Nephron (organoid): ENCODE data around the gene ACSF3.

Source experiments
- H3K27ac Mint-ChIP-seq, 3 experiments: 2 replicates each; pipeline ENCODE4 v1.8.0; 2020; ENCODE audit warnings: mixed read lengths in 3 of 3, mild to moderate bottlenecking in 2 of 3, moderate library complexity in 1 of 3
- H3K27me3 Mint-ChIP-seq: 2 replicates; pipeline ENCODE4 v1.8.0; 2021; ENCODE audit warnings: low read depth, mild to moderate bottlenecking, moderate library complexity, mixed read lengths
- H3K36me3 Mint-ChIP-seq: 2 replicates; pipeline ENCODE4 v1.8.0; 2020; ENCODE audit warnings: low read depth, mixed read lengths
- H3K4me1 Mint-ChIP-seq: 2 replicates; pipeline ENCODE4 v1.8.0; 2020; ENCODE audit warnings: mixed read lengths
- H3K4me3 Mint-ChIP-seq, 3 experiments: 2 replicates each; pipeline ENCODE4 v1.8.0; 2020; ENCODE audit warnings: mild to moderate bottlenecking in 3 of 3, mixed read lengths in 3 of 3, moderate library complexity in 2 of 3
- H3K9me3 Mint-ChIP-seq: 2 replicates; pipeline ENCODE4 v1.8.0; 2020; ENCODE audit warnings: mixed read lengths
- CTCF ChIP-seq, 3 experiments: fragments of 200-600 bp; sonication (generic); IDR thresholded peaks; one replicate each; pipeline ENCODE4 v1.5.0; 2021; ENCODE audit warnings: antibody characterized with exemption in 3 of 3; ENCODE audit not compliant: unreplicated experiment in 3 of 3

ACSF3 gene

DNA sequence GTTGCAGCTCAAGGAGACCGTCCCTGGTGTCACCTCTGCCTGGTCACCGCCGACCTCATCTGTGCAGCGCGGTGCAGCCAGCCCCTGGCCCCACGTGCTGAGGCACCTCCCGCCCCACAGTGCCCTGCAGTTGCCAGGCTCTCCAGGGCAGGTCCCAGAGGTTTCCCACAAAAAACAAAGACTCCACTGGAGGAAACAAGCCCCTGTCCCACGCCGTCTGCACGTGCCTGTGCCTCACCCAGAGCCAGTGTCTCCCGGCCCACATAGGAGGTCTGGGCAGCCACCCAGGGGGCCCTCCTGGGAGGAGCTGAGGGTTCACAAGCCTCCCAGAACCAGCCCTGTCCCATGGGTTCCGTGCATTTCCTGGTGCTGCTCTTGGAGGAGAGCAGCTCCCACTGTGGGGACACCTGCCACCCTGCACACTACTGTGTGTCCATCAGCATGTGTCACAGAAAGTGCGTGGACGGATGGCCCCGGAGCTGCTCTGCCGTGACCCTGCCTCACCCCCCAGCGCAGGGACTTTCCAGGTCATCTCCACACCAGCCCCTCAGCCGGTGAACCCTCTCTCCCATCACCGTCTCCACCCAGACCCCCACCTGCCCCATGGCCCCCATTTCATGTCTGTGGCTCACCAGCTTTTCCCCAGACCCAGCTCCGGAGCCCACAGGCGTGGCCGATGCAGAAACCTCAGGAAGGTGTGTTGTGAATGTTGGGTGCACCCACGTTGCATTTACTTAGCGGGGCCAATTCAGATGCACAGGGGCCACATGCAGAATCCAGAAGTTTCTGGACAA, 60.9 kb downstream of the ACSF3 start:
- H3K9me3 Mint-ChIP-seq, result no peaks in the 10 kb centered on the region
- H3K4me3 Mint-ChIP-seq, result no peak overlapping the region
- H3K4me1 Mint-ChIP-seq, result peaks cover 8% of the 10 kb centered on the region
- H3K27ac Mint-ChIP-seq, result no peak overlapping the region
- peaks cover 24% of the 10 kb centered on the region for H3K36me3 Mint-ChIP-seq
- TF ChIP-seq CTCF (IDR thresholded peaks at IDR 0.05; ENCODE audit: unreplicated experiment in 3 of 3), result no peak
- no peaks in the 10 kb centered on the region for H3K27me3 Mint-ChIP-seq

GRCh38 chr16:89155184-89155679, 61.6 kb downstream of the ACSF3 start:
- Mint-ChIP-seq H3K9me3 (no peaks in the 10 kb centered on the region), H3K36me3 (peaks cover 18% of the 10 kb centered on the region), H3K27me3 (no peaks in the 10 kb centered on the region), H3K4me3 (no peak overlapping the region), H3K4me1 (peaks cover 8% of the 10 kb centered on the region), H3K27ac (peak overlapping the region in 1 of 3 experiments; percentile 60)
- TF ChIP-seq CTCF (IDR thresholded peaks at IDR 0.05; ENCODE audit: unreplicated experiment in 3 of 3), result no peak

GRCh38 chr16:89155851-89156739, 62.4 kb downstream of the ACSF3 start:
- Mint-ChIP-seq H3K9me3 (no peaks in the 10 kb centered on the region), H3K4me3 (no peak overlapping the region), H3K27me3 (no peaks in the 10 kb centered on the region), H3K36me3 (peaks cover 11% of the 10 kb centered on the region), H3K4me1 (peaks cover 8% of the 10 kb centered on the region), H3K27ac (no peak overlapping the region)
- no peak for TF ChIP-seq CTCF (IDR thresholded peaks at IDR 0.05; ENCODE audit: unreplicated experiment in 3 of 3)

DNA sequence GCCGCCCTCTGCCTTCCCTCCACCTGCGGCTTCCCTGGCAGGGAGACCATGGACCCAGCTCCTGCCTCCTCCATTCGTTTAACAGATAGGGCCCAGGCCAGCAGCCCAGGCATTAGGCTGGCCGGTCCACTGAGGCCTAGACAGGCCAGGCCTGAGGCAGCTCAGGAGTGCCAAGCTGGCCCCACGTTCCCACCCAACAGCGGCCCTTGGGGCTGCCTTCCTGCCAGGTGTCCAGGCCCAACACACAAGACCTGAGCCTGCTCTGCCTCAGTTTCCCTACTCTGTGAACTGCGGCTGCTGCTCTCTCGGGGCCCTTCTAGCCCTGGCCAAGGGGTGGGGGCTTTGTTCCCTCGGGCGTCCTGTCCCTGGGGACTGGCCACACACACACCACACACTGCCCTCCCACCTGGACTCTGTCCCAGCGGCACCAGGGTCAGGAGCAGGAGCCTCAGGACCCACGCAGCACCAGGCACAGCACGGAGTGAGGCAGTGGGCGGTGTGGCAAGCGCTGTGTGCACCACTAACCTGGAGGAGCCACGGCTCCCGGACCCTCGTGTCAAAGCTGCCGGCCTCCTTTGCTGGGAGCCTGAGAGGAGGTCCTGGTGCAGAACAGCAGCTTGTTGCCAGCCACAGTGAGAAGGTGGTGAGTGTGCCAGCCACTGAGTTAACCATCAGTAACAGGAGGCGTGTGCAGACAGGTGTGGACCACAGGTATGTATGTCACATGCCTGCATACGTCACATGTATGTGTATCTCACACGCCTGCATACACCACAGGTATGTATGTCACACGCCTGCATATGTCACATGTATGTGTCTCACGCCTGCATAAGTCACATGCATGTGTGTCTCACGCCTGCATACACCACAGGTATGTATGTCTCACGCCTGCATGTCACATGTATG, 63.3 kb downstream of the ACSF3 start:
- no peak overlapping the region for H3K4me3 Mint-ChIP-seq
- H3K9me3 Mint-ChIP-seq, result no peaks in the 10 kb centered on the region

More for the DNA sequence above, 63.3 kb downstream of the ACSF3 start:
- Mint-ChIP-seq H3K27me3 (peaks cover 4% of the 10 kb centered on the region), H3K4me1 (peaks cover 8% of the 10 kb centered on the region), H3K36me3 (peaks cover 4% of the 10 kb centered on the region), H3K27ac (no peak overlapping the region)
- TF ChIP-seq CTCF (IDR thresholded peaks at IDR 0.05; ENCODE audit: unreplicated experiment in 3 of 3), result no peak
